Stimulated activated CD8-positive, alpha-beta memory T cell treated with anti-CD3 and anti-CD28 coated beads, Interleukin-12 subunit alpha, Interleukin-12 subunit beta, amount 100 ng/mL, for 4 hours (primary cell): ENCODE data around the gene GPATCH4.
A peak's percentile ranks its signal among the peaks of the same experiment; 100 is the strongest.
"Not testable (repeated sequence)": the region's sequence is repeated elsewhere in the genome, so short reads cannot be mapped to it uniquely, and the experiment has no call there.

Experiments used
- DNase-seq: peaks from one replicate; pipeline ENCODE4 v3.0.0-alpha.2; 2020; ENCODE audit warnings: low read depth

GPATCH4 gene

DNA sequence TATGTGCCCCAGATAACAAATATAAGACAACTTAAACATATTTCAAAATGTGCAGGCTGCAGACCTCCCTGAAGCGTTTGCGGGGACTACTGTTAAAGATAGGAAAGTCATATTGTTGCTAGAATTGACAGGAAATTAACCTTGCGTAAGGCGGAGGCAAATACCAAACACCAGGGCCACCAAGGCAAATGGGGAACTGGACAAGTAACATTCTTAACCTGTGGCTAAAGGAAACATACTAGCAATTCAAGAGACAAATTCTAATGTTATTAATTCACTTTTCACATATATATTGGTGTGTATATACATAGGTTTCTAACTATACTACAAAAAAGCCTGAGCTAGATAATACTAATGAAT is 24.8 kb upstream of the GPATCH4 start:
- no peak for DNase-seq

- peak; percentile 42 for DNase-seq
These were observed 24.3 kb upstream of the GPATCH4 start for GRCh38 chr1:156625436-156626078.

- DNase-seq: no peak
These were observed 23.6 kb upstream of the GPATCH4 start for GRCh38 chr1:156624814-156625435.

DNA sequence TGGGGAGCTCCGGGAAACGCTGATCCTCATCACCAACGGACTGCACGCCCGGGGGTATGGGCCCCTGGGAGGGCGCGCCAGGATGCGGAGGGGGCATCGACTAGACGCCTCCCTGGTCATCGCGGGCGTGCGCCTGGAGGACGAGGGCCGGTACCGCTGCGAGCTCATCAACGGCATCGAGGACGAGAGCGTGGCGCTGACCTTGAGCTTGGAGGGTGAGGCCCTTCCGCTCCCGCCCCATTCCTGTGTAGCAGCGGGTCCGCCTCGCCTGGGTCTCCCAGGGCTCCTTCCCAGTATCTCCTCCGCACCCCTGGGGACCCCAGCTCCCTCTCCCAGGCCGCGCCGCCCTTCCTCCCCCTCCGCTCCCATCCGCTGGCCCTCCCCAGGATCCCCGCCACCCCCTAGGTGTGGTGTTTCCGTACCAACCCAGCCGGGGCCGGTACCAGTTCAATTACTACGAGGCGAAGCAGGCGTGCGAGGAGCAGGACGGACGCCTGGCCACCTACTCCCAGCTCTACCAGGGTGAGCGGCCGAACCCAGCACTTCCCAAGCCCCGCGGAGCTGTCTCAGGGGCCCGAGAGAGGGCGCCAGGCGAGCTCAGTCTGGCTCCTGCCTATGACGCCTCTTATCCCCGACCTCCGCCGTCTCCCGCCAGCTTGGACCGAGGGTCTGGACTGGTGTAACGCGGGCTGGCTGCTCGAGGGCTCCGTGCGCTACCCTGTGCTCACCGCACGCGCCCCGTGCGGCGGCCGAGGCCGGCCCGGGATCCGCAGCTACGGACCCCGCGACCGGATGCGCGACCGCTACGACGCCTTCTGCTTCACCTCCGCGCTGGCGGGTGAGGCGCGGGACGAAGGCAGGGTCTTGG is 22.9 kb upstream of the GPATCH4 start:
- DNase-seq: peak; percentile 23

- DNase-seq: no peak
These were observed 21.5 kb upstream of the GPATCH4 start for GRCh38 chr1:156622581-156623297.

- no peak for DNase-seq
These were observed 18.3 kb upstream of the GPATCH4 start for GRCh38 chr1:156619582-156619955.

GRCh38 chr1:156618853-156619581 is 17.7 kb upstream of the GPATCH4 start, which contains the start of gene HAPLN2:
HAPLN2 (plus strand) TSS chr1:156619415; CDS start chr1:156623491, 4,076 bp downstream.
- DNase-seq: no peak

DNA sequence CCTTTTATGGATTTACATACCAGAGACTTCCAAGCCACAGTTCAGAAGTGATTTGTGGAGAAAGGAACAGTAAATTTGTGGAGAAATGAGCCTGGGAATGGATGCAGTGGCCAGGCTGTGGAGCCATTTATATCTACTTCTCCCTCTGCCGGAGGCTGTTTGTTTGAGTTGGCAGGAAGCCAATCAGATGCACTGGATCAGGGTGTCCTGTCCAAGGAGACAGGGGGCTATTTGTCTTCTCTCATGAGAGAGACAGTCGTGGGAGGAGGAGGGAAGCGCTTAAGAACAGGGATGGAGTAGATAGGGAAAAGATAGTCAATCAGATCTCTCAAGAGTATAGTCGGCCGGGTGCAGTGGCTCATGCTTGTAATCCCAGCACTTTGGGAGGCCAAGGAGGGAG is 15.2 kb upstream of the GPATCH4 start:
- DNase-seq: no peak

DNA sequence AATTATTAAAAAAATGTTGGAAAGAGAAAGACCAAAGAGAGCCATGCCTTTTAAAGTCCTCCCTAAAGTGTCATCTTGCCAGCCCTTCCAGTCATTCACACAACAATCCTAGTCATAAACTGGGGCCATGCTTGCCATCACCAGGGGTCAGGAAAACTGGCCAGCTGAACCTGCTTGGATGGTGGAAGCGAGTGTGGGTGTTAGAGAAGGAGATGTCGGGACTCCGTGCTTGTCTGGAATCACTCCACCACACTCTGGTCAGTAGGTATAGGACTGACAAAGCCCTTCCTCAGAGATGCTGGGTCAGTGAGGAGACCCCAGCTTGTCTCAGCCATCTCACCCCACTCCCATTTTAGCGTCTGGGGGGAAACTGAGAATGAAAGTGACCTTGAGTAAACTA is 14.7 kb upstream of the GPATCH4 start:
- no peak for DNase-seq

- DNase-seq: no peak
These were observed 11.4 kb upstream of the GPATCH4 start for GRCh38 chr1:156612666-156613065.

DNA sequence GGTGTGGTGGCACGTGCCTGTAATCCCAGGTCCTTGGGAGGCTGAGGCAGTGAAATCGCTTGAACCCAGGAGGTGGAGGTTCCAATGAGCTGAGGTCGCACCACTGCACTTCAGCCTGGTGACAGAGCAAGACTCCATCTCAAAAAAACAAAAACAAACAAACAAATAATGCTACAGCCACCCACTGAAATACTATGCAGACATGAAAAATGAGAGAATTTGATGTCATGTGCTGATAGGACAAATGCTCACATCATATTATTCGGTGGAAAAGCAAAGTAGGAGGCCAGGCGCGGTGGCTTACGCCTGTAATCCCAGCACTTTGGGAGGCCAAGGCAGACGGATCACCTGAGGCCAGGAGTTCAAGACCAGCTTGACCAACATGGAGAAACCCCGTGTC is 8.8 kb upstream of the GPATCH4 start:
- not testable (repeated sequence) for DNase-seq

- DNase-seq: peak; percentile 20
These were observed 7.7 kb upstream of the GPATCH4 start for GRCh38 chr1:156608981-156609380.

- no peak for DNase-seq
These were observed 6.9 kb upstream of the GPATCH4 start for GRCh38 chr1:156608036-156608674.

- not testable (repeated sequence) for DNase-seq
These were observed 6.1 kb upstream of the GPATCH4 start for GRCh38 chr1:156607344-156607743.

DNA sequence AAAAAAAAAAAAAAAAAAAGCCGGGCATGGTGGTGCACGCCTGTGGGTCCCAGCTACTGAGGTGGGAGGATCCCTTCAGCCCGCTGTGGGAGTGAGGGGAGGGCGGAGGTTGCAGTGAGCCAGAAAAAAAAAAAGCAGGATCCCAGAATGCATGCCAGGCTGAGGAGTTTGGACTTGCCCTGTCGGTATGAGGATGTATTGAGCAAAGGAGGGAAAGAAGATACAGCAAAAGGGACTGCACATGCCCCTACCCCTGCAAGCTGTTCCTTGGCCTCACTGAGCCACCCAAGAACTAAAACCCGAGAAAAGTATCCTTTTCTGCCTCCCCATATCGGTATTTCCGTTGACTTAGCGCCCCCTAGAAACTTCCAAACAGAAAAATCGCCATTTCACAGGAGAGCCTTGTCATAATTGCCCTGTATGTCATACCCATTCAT is 1.3 kb upstream of the GPATCH4 start:
- DNase-seq: no peak

DNA sequence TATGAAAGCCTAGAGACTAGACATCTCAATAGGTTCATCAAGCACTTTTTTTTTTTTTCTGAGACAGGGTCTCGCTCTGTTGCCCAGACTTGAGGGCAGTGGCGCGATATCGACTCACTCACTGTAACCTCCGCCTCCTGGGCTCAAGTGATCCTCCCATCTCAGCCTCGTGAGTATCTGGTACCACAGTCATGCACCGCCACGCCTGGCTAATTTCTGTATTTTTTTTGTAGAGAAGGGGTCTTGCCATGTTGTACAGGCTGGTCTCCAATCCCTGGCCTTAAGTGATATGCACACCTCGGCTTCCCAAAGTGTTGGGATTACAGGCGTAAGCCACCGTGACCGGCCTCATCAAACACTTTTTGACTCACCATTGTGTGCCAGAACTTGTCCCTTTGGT is 613 bp upstream of the GPATCH4 start:
- no peak for DNase-seq

GRCh38 chr1:156600733-156601121 is 552 bp downstream of the GPATCH4 start:
- DNase-seq: no peak

DNA sequence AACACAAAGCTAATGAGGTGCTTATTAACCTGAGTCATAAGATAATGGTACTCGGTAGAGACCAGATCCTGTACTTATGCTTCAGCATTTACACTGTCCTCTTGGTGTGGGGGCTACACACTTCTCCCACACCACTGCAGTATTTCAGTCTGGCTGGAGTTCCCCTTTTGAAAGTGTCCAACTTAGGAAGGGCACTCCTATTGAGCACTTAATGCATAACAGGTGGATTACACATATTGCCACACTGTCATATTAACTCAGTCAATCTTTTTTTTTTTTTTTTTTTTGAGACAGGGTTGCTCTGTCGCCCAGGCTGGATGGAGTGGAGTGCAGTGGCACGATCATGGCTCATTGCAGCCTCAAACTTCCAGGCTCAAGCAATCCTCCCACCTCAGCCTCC is 1.5 kb downstream of the GPATCH4 start:
- no peak for DNase-seq

GRCh38 chr1:156598731-156599432 is 2.4 kb downstream of the GPATCH4 start:
- no peak for DNase-seq

- DNase-seq: no peak
These were observed 3.2 kb downstream of the GPATCH4 start for GRCh38 chr1:156598125-156598524.

GRCh38 chr1:156596426-156596825 is 4.9 kb downstream of the GPATCH4 start:
- no peak for DNase-seq
